C4-2B (cell line): Measurements from ENCODE around the gene OGG1.
A peak's percentile ranks its signal among the peaks of the same experiment; 100 is the strongest.

Experiments used
- H3K27ac ChIP-seq: fragments of 450-650 bp; 2 replicates; pipeline ENCODE4 v1.5.1; 2017
- ZFX ChIP-seq: fragments of 450-650 bp; IDR thresholded peaks from 2 replicates; pipeline ENCODE4 v1.6.1; 2017
- TF ChIP-seq, protein P1 (sequence below): fragments of 450-650 bp; conservative IDR thresholded peaks from 2 replicates; pipeline ENCODE4 v1.5.1; 2017; ENCODE audit warnings: mild to moderate bottlenecking

Gene OGG1

DNA sequence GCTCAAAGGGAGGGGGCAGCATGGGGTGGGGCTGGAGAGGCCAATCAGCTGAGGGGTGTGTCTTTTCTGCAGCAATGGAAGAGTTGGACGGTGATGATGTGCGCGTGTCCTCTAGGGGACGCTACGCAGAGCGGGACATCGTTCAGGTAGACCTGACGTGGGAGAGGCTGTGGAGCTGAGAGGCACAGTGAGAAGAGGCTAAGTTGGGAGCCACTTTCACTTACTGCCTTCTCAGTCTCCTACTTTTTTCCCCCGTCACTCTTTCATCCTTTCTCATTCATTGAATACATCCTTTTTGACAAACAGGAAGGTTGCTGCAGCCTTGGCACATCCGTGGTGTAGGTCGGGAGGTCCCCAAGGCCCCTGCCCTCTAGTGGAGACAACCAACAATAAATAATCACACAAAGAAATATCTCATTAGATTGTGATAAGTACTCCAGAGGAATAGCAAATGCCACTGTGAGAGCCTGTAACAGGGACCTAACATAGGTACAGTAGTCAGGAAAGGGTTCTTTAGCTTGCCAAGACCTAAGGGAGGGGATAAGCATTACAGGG lies 22.6 kb upstream of the OGG1 start:
- TF ChIP-seq ZFX, result no peak
- TF ChIP-seq, protein P1, sequence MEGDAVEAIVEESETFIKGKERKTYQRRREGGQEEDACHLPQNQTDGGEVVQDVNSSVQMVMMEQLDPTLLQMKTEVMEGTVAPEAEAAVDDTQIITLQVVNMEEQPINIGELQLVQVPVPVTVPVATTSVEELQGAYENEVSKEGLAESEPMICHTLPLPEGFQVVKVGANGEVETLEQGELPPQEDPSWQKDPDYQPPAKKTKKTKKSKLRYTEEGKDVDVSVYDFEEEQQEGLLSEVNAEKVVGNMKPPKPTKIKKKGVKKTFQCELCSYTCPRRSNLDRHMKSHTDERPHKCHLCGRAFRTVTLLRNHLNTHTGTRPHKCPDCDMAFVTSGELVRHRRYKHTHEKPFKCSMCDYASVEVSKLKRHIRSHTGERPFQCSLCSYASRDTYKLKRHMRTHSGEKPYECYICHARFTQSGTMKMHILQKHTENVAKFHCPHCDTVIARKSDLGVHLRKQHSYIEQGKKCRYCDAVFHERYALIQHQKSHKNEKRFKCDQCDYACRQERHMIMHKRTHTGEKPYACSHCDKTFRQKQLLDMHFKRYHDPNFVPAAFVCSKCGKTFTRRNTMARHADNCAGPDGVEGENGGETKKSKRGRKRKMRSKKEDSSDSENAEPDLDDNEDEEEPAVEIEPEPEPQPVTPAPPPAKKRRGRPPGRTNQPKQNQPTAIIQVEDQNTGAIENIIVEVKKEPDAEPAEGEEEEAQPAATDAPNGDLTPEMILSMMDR, result no peak; the same call in 1 of the 2 replicates
- H3K27ac ChIP-seq, result no peak overlapping the region

GRCh38 chr3:9727743-9728142 lies 22.0 kb upstream of the OGG1 start:
- no peak overlapping the region for H3K27ac ChIP-seq
- TF ChIP-seq ZFX, result no peak
- TF ChIP-seq, protein P1, result no peak

DNA sequence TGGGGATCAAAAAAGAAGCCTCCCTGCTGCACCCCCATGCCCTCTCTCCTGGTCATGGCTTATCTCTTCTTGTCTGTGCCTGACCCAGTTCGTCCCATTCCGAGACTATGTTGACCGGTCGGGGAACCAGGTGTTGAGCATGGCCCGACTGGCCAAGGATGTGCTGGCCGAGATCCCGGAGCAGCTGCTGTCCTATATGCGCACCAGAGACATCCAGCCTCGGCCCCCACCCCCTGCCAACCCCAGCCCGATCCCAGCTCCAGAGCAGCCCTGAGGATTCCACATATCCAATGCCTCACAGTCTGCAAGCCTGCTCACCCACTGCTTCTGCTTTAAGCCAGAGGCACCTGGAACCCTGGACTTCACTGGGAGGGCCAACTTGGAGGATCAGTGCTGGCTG lies 20.3 kb upstream of the OGG1 start:
- no peak for TF ChIP-seq ZFX
- TF ChIP-seq, protein P1, result no peak

DNA sequence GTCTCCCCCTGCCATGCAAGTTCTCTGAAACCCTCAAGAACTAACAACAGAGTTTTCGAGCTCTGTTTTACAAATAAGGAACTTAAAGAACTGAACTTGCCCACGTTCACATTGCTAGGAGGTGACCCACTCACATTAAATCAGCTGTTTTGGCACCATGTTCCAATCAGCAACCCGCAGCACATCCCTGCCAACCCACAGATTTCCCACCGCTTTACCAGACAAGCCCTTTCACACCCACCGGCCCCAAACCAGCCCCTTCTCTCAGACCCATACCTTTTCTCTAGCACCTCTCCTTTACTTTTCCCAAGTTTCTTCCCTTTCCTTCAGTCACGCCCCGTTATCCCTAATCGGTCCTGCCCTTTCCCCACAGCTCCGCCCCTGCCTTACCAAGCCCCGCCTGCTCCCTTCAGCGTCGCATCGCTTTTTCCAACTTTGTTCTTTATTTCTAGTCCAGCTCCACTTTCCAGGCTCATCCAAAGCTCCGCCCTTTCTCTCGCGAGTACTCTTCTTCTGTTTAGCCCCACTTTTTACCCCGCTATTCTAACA lies 19.0 kb upstream of the OGG1 start:
- TF ChIP-seq, protein P1, result no peak
- H3K27ac ChIP-seq, result peak overlapping the region; percentile 94

More for the DNA sequence above, 20.3 kb upstream of the OGG1 start:
- no peak overlapping the region for H3K27ac ChIP-seq

DNA sequence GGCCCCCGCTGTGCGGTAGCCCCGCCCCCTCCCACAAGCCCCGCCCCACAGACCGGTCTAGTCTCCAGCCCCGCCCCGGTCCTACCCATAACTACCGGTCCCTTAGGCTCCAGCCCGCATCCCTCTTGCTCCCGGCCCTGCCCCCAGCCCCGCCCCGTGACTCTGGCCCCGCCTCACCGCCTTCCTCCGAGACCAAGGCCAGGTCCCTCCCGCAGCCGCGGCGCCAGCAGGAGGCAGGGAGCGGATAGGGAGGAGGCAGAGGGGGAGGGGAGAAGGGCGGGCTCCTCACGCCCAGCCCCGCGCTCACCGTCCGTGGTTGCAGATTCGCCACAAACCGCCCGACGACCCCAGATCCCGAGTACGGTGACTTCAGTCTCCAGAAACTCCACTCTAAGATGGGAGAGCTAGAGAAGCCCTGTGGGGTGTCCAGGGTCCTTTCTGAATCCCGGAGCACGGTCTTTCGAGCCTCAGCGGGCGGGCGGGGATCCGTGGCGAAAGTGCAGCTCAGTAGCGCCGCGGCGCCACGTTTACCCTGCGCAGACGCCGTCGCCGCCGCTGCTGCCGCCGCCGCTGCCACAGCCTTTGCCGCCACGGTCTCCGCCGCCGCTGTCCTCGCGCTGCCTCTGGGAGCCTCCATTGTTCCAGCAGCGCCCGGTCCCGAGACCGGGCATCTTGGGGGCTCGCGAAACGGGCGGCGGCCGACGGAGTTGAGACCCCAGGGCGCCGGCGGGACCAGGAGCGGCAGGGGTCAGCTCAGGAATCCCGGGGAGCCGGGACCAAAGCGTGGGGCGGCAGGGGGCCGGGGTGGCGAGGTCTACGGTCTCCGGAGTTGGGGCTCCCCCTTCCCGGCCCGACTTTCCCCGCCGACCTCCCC lies 18.3 kb upstream of the OGG1 start, which contains the start of gene BRPF1:
BRPF1 (plus strand) TSS at position 530 of the 874 bp plus-strand sequence. CDS start 2,406 bp downstream, outside the sequence.
- TF ChIP-seq ZFX, result peak; percentile 21; the same call in 1 of the 2 replicates
- TF ChIP-seq, protein P1, result no peak
- peak within 1 kb of the TSS; percentile 94 for H3K27ac ChIP-seq

- peak overlapping the region; percentile 94 for H3K27ac ChIP-seq
- no peak; the same call in 1 of the 2 replicates for TF ChIP-seq ZFX
- TF ChIP-seq, protein P1, result no peak
Measured at GRCh38 chr3:9732080-9732739, 17.5 kb upstream of the OGG1 start.

GRCh38 chr3:9732740-9733115 lies 17.0 kb upstream of the OGG1 start:
- H3K27ac ChIP-seq, result peak overlapping the region; percentile 94
- TF ChIP-seq, protein P1, result no peak
- TF ChIP-seq ZFX, result no peak
